HepG2 (cell line): Measurements from ENCODE around the gene ZC3H4. TPM values are rescaled to one million over a fixed set of nuclear protein-coding genes. Genes with fewer than 3 reads are reported as not detected.
A peak's percentile ranks its signal among the peaks of the same experiment; 100 is the strongest.

Experiments used
- AKAP8 ChIP-seq: sonication (generic); formaldehyde crosslinking; IDR thresholded peaks from 2 replicates; pipeline ENCODE4 v1.5.1; 2020; ENCODE audit warnings: mild to moderate bottlenecking, missing genetic modification reagents
- BRD4 ChIP-seq: sonication (generic); formaldehyde crosslinking; IDR thresholded peaks from 2 replicates; pipeline ENCODE4 v1.4.0; 2020; ENCODE audit warnings: missing genetic modification reagents
- ELF1 ChIP-seq: sonication (generic); formaldehyde crosslinking; IDR thresholded peaks from 2 replicates; pipeline ENCODE4 v1.4.0; 2020; ENCODE audit warnings: missing genetic modification reagents
- FOXA3 ChIP-seq: IDR thresholded peaks from 2 replicates; pipeline ENCODE4 v1.6.1; 2016; ENCODE audit warnings: missing genetic modification reagents, missing compliant biosample characterization
- KLF11 ChIP-seq: IDR thresholded peaks from 2 replicates; pipeline ENCODE4 v1.6.1; 2016; ENCODE audit warnings: missing compliant biosample characterization
- KLF12 ChIP-seq: sonication (generic); formaldehyde crosslinking; IDR thresholded peaks from 2 replicates; pipeline ENCODE4 v1.4.0; 2020; ENCODE audit warnings: missing genetic modification reagents, borderline replicate concordance
- MAFF ChIP-seq: IDR thresholded peaks from 2 replicates; pipeline ENCODE4 v1.6.1; 2011; ENCODE audit warnings: low read depth, low read length, improper control_type of control experiment
- MIXL1 ChIP-seq: IDR thresholded peaks from 2 replicates; pipeline ENCODE4 v1.6.1; 2016
- ONECUT2 ChIP-seq: sonication (generic); formaldehyde crosslinking; IDR thresholded peaks from 2 replicates; pipeline ENCODE4 v1.4.0; 2020; ENCODE audit warnings: missing genetic modification reagents
- PCBP1 ChIP-seq: fragments of 200-400 bp; formaldehyde crosslinking; IDR thresholded peaks from 2 replicates; pipeline ENCODE4 v1.6.1; 2017; ENCODE audit warnings: mild to moderate bottlenecking, low read depth, low read length, borderline replicate concordance
- SAP130 ChIP-seq: IDR thresholded peaks from 2 replicates; pipeline ENCODE4 v1.6.1; 2016; ENCODE audit warnings: low read depth
- SIN3A ChIP-seq: IDR thresholded peaks from 2 replicates; pipeline ENCODE4 v1.6.1; 2011; ENCODE audit warnings: low read depth, mild to moderate bottlenecking, control low read depth, low read length, borderline replicate concordance
- SIN3B ChIP-seq: fragments of 150-350 bp; IDR thresholded peaks from 2 replicates; pipeline ENCODE4 v1.6.1; 2014; ENCODE audit warnings: low read length
- SRSF4 ChIP-seq: fragments of 200-400 bp; formaldehyde crosslinking; IDR thresholded peaks from one replicate; pipeline ENCODE4 v1.6.1; 2018; ENCODE audit warnings: mild to moderate bottlenecking, low read depth, low read length, moderate library complexity; ENCODE audit not compliant: poor library complexity, severe bottlenecking
- TARDBP ChIP-seq: sonication (generic); formaldehyde crosslinking; IDR thresholded peaks from 2 replicates; pipeline ENCODE4 v1.8.0; 2022; ENCODE audit warnings: mild to moderate bottlenecking, missing genetic modification reagents
- ZBTB3 ChIP-seq: sonication (generic); formaldehyde crosslinking; IDR thresholded peaks from 2 replicates; pipeline ENCODE4 v1.4.0; 2020; ENCODE audit warnings: low read depth, mild to moderate bottlenecking, moderate library complexity, missing genetic modification reagents, borderline replicate concordance
- ZNF136 ChIP-seq: sonication (generic); formaldehyde crosslinking; IDR thresholded peaks from 2 replicates; pipeline ENCODE4 v1.8.1; 2022; ENCODE audit warnings: low read depth, mild to moderate bottlenecking, moderate library complexity, missing genetic modification reagents
- polyA plus RNA-seq, 8 experiments: library from polyadenylated mRNA; depleted of rRNA in 3 of 8; stranded (reverse) in 7 of 8; unstranded in 1 of 8; fragments of >200 nt; fragmentation: Illumina TruSeq in 4 of 8; extraction: Trizol in 4 of 8; gene quantifications; 2 replicates each; pipeline versions ENCODE4 v1.2.1 to v1.2.3, GENCODE V29; 2011 to 2016; ENCODE audit warnings: low read depth in 4 of 8, missing spikeins in 1 of 8, mixed read lengths in 1 of 8; ENCODE audit not compliant: insufficient read depth in 1 of 8
- total RNA-seq, 5 experiments: library from RNA; depleted of rRNA; stranded (reverse); fragments of >200 nt; fragmentation: Illumina TruSeq; extraction: Trizol; gene quantifications; 2 replicates each; pipeline ENCODE4 v1.2.3, GENCODE V29; 2016; ENCODE audit warnings: low read depth in 1 of 5
- TF ChIP-seq, protein P1 (sequence below): sonication (generic); formaldehyde crosslinking; IDR thresholded peaks from 2 replicates; pipeline ENCODE4 v1.5.1; 2020; ENCODE audit warnings: mild to moderate bottlenecking, missing genetic modification reagents
- TF ChIP-seq, protein P2 (sequence below): sonication (generic); formaldehyde crosslinking; IDR thresholded peaks from 2 replicates; pipeline ENCODE4 v1.4.0; 2020; ENCODE audit warnings: missing genetic modification reagents
- TF ChIP-seq, protein P3 (sequence below): sonication (generic); formaldehyde crosslinking; IDR thresholded peaks from 2 replicates; pipeline ENCODE4 v1.4.0; 2020; ENCODE audit warnings: missing genetic modification reagents
- TF ChIP-seq, protein P4 (sequence below): sonication (generic); formaldehyde crosslinking; IDR thresholded peaks from 2 replicates; pipeline ENCODE4 v1.8.1; 2022; ENCODE audit warnings: low read depth, mild to moderate bottlenecking, missing genetic modification reagents

ZC3H4 gene
- total and polyA plus RNA-seq, 2 of the 13 experiments (the other 11 are each of a cell fraction or from before 2014, with no cell fraction given): 1.8 to 10.7 TPM

DNA sequence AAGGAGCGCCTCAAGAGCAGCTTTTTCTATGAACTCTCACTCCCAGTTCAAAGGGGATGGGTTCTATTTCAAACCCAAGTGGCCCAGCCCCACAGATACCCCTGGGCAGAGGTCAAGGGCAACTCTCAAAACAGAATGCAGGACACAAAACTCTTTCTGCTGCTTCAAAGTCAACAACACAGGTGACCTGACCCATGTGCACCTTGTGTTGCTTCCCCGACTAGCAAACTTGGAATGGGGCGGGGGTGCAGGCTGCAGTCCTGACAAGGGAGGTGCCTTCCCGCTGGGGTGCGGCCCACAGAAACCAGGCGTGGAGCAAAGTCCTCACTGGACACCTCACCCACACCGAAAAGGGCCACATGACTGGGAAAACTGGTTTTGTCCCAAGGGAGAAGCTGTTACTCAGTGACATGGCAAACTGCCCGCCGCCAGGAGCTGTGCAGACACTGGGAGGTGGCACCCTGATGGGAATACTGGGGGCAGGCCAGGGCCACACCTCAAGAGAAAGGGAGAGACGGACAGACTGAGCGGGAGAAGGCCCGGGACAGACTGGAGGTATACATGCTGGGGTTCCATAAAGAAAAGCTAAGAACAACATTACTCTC, 17.4 kb downstream of the ZC3H4 start (continued):
- TF ChIP-seq SIN3A (0 out of 2 replicates have a peak, but pooled peaks have one; percentile 75), SAP130 (CRISPR knock-in tag) (peak; percentile 97), ONECUT2 (no peak), SRSF4 (no peak), BRD4 (no peak; the same call in 1 of the 2 replicates), KLF12 (CRISPR knock-in tag) (peak; percentile 92; the same call in 1 of the 2 replicates), ELF1 (no peak; the same call in 1 of the 2 replicates), PCBP1 (0 out of 2 replicates have a peak, but pooled peaks have one; percentile 57), MAFF (no peak), AKAP8 (CRISPR knock-in tag) (no peak; the same call in 1 of the 2 replicates), KLF11 (CRISPR knock-in tag) (no peak; the same call in 1 of the 2 replicates), MIXL1 (CRISPR knock-in tag) (peak; percentile 72), ZNF136 (CRISPR knock-in tag) (no peak), SIN3B (no peak; the same call in 1 of the 2 replicates), FOXA3 (CRISPR knock-in tag) (peak; percentile 92), TARDBP (CRISPR knock-in tag) (peak; percentile 87), ZBTB3 (CRISPR knock-in tag) (no peak)
- TF ChIP-seq, protein P1, sequence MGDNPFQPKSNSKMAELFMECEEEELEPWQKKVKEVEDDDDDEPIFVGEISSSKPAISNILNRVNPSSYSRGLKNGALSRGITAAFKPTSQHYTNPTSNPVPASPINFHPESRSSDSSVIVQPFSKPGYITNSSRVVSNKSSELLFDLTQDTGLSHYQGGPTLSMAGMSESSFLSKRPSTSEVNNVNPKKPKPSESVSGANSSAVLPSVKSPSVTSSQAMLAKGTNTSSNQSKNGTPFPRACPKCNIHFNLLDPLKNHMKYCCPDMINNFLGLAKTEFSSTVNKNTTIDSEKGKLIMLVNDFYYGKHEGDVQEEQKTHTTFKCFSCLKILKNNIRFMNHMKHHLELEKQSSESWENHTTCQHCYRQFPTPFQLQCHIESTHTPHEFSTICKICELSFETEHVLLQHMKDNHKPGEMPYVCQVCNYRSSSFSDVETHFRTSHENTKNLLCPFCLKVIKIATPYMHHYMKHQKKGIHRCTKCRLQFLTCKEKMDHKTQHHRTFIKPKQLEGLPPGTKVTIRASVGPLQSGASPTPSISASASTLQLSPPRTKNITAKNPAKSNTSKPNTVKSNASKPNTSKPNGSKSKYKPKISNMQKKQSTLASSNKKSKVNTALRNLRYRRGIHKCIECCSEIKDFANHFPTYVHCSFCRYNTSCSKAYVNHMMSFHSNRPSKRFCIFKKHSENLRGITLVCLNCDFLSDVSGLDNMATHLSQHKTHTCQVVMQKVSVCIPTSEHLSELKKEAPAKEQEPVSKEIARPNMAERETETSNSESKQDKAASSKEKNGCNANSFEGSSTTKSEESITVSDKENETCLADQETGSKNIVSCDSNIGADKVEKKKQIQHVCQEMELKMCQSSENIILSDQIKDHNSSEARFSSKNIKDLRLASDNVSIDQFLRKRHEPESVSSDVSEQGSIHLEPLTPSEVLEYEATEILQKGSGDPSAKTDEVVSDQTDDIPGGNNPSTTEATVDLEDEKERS (CRISPR knock-in tag): no peak
- TF ChIP-seq, protein P2, sequence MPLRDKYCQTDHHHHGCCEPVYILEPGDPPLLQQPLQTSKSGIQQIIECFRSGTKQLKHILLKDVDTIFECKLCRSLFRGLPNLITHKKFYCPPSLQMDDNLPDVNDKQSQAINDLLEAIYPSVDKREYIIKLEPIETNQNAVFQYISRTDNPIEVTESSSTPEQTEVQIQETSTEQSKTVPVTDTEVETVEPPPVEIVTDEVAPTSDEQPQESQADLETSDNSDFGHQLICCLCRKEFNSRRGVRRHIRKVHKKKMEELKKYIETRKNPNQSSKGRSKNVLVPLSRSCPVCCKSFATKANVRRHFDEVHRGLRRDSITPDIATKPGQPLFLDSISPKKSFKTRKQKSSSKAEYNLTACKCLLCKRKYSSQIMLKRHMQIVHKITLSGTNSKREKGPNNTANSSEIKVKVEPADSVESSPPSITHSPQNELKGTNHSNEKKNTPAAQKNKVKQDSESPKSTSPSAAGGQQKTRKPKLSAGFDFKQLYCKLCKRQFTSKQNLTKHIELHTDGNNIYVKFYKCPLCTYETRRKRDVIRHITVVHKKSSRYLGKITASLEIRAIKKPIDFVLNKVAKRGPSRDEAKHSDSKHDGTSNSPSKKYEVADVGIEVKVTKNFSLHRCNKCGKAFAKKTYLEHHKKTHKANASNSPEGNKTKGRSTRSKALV (CRISPR knock-in tag): no peak
- TF ChIP-seq, protein P3, sequence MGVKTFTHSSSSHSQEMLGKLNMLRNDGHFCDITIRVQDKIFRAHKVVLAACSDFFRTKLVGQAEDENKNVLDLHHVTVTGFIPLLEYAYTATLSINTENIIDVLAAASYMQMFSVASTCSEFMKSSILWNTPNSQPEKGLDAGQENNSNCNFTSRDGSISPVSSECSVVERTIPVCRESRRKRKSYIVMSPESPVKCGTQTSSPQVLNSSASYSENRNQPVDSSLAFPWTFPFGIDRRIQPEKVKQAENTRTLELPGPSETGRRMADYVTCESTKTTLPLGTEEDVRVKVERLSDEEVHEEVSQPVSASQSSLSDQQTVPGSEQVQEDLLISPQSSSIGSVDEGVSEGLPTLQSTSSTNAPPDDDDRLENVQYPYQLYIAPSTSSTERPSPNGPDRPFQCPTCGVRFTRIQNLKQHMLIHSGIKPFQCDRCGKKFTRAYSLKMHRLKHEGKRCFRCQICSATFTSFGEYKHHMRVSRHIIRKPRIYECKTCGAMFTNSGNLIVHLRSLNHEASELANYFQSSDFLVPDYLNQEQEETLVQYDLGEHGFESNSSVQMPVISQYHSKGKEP (CRISPR knock-in tag): no peak
- TF ChIP-seq, protein P4, sequence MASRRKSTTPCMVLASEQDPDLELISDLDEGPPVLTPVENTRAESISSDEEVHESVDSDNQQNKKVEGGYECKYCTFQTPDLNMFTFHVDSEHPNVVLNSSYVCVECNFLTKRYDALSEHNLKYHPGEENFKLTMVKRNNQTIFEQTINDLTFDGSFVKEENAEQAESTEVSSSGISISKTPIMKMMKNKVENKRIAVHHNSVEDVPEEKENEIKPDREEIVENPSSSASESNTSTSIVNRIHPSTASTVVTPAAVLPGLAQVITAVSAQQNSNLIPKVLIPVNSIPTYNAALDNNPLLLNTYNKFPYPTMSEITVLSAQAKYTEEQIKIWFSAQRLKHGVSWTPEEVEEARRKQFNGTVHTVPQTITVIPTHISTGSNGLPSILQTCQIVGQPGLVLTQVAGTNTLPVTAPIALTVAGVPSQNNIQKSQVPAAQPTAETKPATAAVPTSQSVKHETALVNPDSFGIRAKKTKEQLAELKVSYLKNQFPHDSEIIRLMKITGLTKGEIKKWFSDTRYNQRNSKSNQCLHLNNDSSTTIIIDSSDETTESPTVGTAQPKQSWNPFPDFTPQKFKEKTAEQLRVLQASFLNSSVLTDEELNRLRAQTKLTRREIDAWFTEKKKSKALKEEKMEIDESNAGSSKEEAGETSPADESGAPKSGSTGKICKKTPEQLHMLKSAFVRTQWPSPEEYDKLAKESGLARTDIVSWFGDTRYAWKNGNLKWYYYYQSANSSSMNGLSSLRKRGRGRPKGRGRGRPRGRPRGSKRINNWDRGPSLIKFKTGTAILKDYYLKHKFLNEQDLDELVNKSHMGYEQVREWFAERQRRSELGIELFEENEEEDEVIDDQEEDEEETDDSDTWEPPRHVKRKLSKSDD (CRISPR knock-in tag): no peak; the same call in 1 of the 2 replicates
